Right renal cortex interstitium (tissue), 3 donors: ENCODE results near the gene EXOC3L4. TPM values are rescaled to one million over a fixed set of nuclear protein-coding genes. Genes with fewer than 3 reads are reported as not detected.

ENCODE experiments used
- DNase-seq, 3 donors: peaks; one replicate each; pipeline ENCODE4 v3.0.0-alpha.2; 2013; ENCODE audit warnings: low read depth in 3 of 3, low spot score in 2 of 3
- polyA plus RNA-seq, 3 donors: library from polyadenylated mRNA; unstranded; fragments of 120-200 nt; gene quantifications; one replicate each; pipeline ENCODE4 v1.2.1, GENCODE V29; 2013; ENCODE audit not compliant: insufficient read length in 3 of 3

The EXOC3L4 gene
- polyA plus RNA-seq, 3 donors = 1.4 to 2.8 (median 2.0) TPM

DNA sequence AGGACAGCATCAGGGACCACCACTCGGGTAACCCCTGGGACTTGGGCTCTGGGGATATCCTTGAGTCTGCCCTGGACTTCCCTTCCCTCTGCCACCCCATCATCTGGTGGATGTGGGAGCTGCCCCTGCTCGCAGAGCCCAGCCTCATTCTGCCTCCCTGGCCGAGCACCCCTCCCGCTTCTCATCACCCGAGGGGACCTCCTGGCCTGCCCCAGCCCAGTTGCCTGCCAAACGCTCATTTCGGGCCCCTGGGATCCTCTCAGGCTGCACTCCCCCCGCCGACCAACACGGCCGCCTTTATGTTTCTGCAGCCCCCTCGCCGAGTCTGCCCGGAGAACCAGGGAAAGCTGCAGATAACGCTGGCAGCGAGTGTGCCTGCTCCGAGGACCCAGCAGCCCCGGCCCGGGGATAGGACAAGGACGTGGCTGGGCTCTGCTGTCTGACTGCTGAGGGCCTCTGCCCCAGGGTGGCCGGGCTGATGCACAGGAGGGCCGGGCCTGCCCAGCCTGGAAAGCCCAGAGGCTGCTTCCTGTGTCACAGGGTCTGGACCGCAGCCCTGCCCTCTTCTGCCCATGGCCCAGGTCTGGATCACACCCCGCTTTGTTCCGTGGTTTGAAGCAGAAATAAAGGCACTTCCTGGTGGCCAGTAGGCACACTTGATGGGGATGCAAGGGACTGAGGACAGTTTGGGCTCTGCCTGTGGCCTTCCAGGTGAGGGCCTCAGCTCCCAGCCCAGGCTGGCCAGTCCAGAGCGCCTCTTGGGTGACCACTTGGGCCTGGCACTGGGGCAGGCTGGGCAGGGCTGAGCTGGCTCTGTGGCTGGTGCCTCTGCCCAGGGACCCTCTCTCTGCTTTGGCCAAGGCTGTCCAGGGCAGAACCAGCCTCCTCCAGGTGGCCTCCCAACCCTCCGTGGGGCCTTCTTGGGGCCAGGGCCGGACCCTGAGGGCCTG lies 4.9 kb upstream of the EXOC3L4 start:
- DNase-seq = no peak

- DNase-seq = no peak
Observed at GRCh38 chr14:103090481-103091020, 4.0 kb upstream of the EXOC3L4 start.

GRCh38 chr14:103091041-103091882 lies 3.3 kb upstream of the EXOC3L4 start:
- no peak for DNase-seq

GRCh38 chr14:103091883-103092222 lies 2.7 kb upstream of the EXOC3L4 start:
- DNase-seq = no peak

DNA sequence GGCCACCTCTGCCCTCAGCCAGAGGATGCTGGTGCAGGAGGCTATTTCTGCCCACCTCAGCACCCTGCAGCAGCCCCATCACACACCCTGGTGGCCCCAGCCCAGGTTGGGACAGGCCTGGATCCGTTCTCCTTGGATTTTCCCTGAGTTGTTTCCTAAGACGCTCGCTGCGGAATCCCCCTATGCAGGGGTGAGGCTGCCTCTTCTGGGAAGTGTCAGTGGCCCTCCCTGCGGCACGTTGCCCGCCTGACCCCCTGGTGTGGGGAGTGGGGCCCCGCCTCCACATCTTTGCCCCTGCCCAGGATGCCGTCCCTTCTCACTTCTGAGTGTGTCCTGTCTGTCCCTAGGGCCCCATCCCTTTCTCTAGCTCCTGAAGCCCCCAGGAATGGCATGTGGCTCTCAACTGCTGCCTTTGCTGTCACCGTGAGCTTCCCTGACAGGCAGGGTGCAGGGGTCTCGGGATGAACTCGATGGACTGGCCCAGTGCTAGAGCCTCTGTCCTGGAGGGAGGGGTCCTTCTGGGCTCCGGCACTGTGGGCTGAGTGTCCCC lies 594 bp upstream of the EXOC3L4 start:
- no peak for DNase-seq

- DNase-seq = no peak
Observed at GRCh38 chr14:103095210-103095778, 769 bp downstream of the EXOC3L4 start.

- no peak for DNase-seq
Observed at GRCh38 chr14:103096387-103096786, 1.9 kb downstream of the EXOC3L4 start.

DNA sequence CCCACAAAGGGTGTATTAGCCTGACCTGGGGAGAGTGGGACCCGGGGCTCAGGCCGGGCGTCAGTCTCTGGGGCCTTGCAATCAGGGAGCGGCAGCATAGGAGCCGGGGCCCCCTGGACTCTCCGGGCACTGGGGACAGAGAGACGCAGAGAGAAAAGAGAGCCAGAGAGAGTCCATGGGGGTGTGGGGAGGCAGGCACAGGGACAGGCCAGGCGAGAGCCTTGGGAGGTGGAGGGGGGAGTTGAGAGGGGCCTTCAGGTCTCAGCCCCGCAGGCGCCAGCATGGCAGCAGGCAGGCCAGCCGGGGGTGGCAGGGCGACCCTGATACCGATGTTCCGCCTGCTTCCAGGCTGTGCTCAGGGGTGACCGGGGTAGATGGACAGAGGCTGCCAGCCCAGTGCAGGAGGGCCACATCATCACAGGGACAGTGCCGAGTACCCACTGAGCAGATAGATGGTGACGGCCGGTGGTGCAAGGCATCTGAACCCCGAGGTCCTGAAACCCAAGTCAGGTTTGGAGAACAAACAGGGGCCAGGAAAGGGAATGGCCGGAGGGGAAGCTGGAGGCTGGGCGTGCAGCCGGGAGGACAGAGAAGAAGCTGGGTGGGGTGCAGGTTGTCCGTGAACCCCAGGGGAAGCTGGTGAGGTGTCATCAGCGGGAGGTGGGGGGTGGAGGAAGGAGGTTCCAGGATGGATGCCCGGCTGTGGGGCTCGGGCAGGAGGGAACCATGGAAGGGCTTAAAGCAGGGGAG lies 2.9 kb downstream of the EXOC3L4 start:
- DNase-seq = no peak

DNA sequence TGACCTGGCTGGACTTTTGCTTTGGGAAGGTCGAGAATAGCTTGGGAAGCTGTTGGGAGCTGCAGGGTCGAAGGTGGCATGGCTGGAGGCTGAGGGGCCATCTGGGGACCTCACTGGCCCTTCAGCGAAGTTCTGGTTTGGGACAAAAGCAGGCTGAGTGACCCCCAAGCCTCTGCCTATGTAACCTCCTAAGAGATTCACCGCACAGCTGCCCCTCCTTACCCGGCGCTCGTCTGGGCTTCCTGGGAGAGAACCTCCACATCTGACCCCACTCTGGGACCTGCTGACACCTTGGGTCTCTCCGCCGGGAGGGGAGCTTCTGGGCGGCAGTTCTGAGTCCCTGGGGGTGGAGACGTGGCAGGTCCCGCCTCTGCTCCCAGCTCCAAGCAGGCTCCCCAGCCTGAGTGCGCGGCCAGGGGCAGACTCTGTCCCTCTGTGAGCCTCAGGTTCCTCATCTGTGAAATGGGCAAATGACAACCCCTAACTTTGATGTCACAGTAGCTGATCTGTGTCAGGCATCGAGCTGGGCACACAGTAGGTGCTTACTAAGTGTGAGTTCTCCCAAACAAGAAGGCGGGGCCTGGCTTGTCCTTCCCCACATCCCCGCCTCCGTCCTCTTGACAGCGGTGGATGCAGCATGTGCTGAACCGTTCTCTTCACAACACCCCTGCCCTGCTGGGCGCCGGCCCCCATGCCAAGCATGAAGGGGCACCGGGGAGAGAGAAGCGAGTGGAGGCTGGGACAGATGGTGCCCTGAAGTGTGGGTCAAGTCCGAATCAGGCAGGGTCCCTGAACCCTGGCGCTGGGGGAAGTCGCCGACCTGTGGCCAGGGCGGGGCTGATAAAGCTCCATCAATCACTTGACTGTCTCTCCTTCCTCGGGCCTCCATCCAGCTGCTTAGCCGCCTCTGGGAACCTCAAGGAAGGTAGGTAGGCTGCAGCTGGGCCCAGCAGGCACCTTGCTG lies 3.8 kb downstream of the EXOC3L4 start:
- no peak for DNase-seq

DNA sequence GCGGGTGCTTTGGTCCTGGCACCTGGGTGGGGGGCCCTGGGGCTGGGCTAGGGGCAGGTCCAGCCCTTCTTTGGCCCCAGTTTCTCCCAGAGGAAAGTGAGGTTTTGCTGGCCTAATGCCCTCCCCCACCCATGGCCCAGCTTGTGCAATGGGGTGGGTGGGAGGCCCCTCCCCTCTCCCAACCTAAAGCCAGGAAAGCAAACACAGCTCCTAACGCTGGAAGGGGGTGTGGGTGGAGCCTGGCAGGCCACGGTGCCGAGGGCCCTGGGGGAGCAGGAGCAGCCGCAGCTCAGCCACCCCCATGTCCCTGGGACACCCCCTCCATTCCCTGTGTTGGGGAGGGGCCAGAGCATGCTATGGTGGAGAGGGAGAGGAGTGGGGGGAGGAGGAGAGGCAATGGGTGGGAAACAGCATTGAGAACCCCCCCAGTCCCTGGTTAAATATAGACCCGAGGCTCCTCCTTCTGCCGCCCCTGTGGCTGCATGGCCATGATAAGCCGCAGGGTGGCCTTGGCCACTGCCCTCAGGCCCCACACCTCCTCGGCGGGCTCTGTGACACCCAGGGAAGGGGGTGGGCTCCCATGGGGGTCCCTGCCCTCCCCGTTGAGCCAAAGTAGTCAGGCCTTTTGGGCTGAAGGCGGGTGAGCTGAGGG lies 4.7 kb downstream of the EXOC3L4 start:
- DNase-seq = no peak

- DNase-seq = no peak
Observed at GRCh38 chr14:103099733-103100280, 5.3 kb downstream of the EXOC3L4 start.

- no peak for DNase-seq
Observed at GRCh38 chr14:103100281-103101121, 6.0 kb downstream of the EXOC3L4 start.

GRCh38 chr14:103101257-103101962 lies 6.9 kb downstream of the EXOC3L4 start:
- no peak for DNase-seq

DNA sequence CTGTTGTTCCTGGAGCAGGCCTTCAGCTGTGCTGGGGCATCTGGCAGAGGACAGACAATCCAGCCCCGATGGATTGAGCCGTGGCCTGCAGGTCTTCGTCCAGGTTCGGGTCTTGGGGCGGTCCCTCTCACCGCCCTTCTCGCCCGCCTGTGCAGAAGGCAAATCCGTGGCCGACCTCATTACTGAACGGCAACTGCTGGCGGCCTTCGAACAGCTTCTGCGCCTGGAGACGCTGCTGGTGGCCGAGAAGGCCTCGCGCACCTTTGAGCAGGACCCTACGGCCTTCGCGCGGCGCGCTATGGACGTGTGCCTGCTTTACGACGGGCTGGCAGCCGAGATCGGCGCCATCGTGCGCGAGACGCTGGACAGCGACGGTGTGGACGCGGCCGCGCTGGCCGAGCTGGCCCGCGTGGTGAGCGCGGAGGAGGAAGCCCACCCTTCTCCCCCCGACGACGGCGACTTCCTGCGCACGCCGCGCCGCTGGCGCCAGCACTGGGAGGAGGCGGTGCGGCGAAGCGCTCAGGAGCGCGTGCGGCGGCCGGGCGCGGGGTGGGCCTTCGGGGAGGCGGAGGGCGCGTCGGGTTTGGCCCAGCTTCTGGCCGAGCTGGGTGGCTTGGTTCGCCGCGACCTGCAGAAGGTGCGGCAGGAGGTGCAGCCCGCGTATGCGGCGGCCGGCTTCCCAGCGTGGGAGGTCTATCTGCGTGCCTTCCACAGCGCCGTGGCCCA lies 7.6 kb downstream of the EXOC3L4 start:
- no peak for DNase-seq

GRCh38 chr14:103102689-103103260 lies 8.2 kb downstream of the EXOC3L4 start:
- DNase-seq = no peak
